Thyroid gland (tissue), 4 donors: Measurements from ENCODE around the gene ATP8A1. TPM values are rescaled to one million over a fixed set of nuclear protein-coding genes. Genes with fewer than 3 reads are reported as not detected.

Experiments
- DNase-seq, 2 donors: peaks; one replicate each; pipeline ENCODE4 v3.0.0-alpha.2; 2019
- H3K27ac ChIP-seq, 3 donors: fragments of 200-600 bp; sonication (generic); 1 replicate in 2 of 3; 2 replicates in 1 of 3; pipeline ENCODE4 v1.5.1; 2016 to 2019; ENCODE audit warnings: mild to moderate bottlenecking in 1 of 3, moderate library complexity in 1 of 3
- H3K27me3 ChIP-seq: fragments of 200-600 bp; sonication (generic); one replicate; pipeline ENCODE4 v1.5.1; 2019
- H3K36me3 ChIP-seq, 2 donors: fragments of 200-600 bp; sonication (generic); one replicate each; pipeline ENCODE4 v1.5.1; 2016 to 2019
- H3K4me1 ChIP-seq, 2 donors: fragments of 200-600 bp; sonication (generic); one replicate each; pipeline ENCODE4 v1.5.1; 2017 to 2019
- H3K4me3 ChIP-seq, 3 donors: fragments of 200-600 bp; sonication (generic); replicated peaks in 1 of 3; 1 replicate in 2 of 3; 2 replicates in 1 of 3; pipeline ENCODE4 v1.5.1; 2016; ENCODE audit warnings: mild to moderate bottlenecking in 1 of 3
- H3K9me3 ChIP-seq: fragments of 200-600 bp; sonication (generic); one replicate; pipeline ENCODE4 v1.5.1; 2017
- CTCF ChIP-seq, 6 experiments: fragments of 200-600 bp in 3 of 6; fragments of 450-650 bp in 3 of 6; sonication (generic) in 3 of 6; IDR thresholded peaks; one replicate each; pipeline ENCODE4 v1.5.1; 2016 to 2019; ENCODE audit warnings: antibody characterized with exemption in 6 of 6, mild to moderate bottlenecking in 2 of 6, inconsistent platforms in 1 of 6, moderate library complexity in 1 of 6
- POLR2A ChIP-seq, 2 donors: fragments of 450-650 bp; IDR thresholded peaks; one replicate each; pipeline ENCODE4 v1.6.1; 2017; ENCODE audit warnings: antibody characterized with exemption in 2 of 2, mild to moderate bottlenecking in 2 of 2, moderate library complexity in 1 of 2
- WGBS, 2 donors: methylation state at CpG; one replicate each; pipeline ENCODE4 v1.1.5; 2017; 5-methylcytosine and 5-hydroxymethylcytosine counted together
- intact Hi-C: fragments of 100-400 bp; cut with DNase I; formaldehyde crosslinking; loops from one replicate; pipeline ENCODE4 v1.15.1; 2023
- total RNA-seq, 4 donors: library from RNA; depleted of rRNA; stranded (reverse); fragments of >200 nt; gene quantifications; one replicate each; pipeline ENCODE4 v1.2.3, GENCODE V29; 2016

The ATP8A1 gene
- total RNA-seq, 4 donors from 2014 or later, result 191 to 274 (median 245) TPM

GRCh38 chr4:42531341-42532030 is 125.4 kb downstream of the ATP8A1 start:
- TF ChIP-seq POLR2A (IDR thresholded peaks at IDR 0.05), result no peak
- TF ChIP-seq CTCF (IDR thresholded peaks at IDR 0.05), result no peak
- 91 to 93% methylated on average over 4 of the region's 4 CpGs for WGBS, 2 donors
- intact Hi-C loops, result no loop called here
- Histone ChIP-seq H3K27ac (no peak overlapping the region), H3K4me3 (no peak overlapping the region), H3K4me1 (peaks cover 0 to 7% of the 10 kb centered on the region in 2 donors), H3K36me3 (peaks cover 7 to 10% of the 10 kb centered on the region in 2 donors), H3K9me3 (no peaks in the 10 kb centered on the region), H3K27me3 (no peaks in the 10 kb centered on the region)
- no peak for DNase-seq

GRCh38 chr4:42523066-42523718 is 133.7 kb downstream of the ATP8A1 start:
- no peaks in the 10 kb centered on the region for H3K27me3 ChIP-seq
- peaks cover 20 to 27% of the 10 kb centered on the region in 2 donors for H3K36me3 ChIP-seq
- DNase-seq, result no peak
- no peak for TF ChIP-seq CTCF (IDR thresholded peaks at IDR 0.05)
- TF ChIP-seq POLR2A (IDR thresholded peaks at IDR 0.05), result no peak
- WGBS, 2 donors, result 79 to 87% methylated on average over 3 of the region's 3 CpGs
- no peak overlapping the region for H3K27ac ChIP-seq
- no peaks in the 10 kb centered on the region for H3K9me3 ChIP-seq
- no peak overlapping the region for H3K4me3 ChIP-seq
- no peaks in the 10 kb centered on the region for H3K4me1 ChIP-seq
- intact Hi-C loops, result loop anchor here (5.0 to 10.0 kb wide), 2 partner anchors 151 to 238 kb away; no protein-coding TSS in a partner anchor

GRCh38 chr4:42519803-42520417 is 137.0 kb downstream of the ATP8A1 start:
- Histone ChIP-seq H3K4me3 (no peak overlapping the region), H3K9me3 (no peaks in the 10 kb centered on the region), H3K4me1 (no peaks in the 10 kb centered on the region), H3K27ac (no peak overlapping the region), H3K27me3 (no peaks in the 10 kb centered on the region), H3K36me3 (peaks cover 20 to 27% of the 10 kb centered on the region in 2 donors)
- WGBS, 2 donors, result 22 to 26% methylated on average over 3 of the region's 3 CpGs
- peak; percentile 27 to 39 for DNase-seq
- intact Hi-C loops, result loop anchor here (5.0 to 10.0 kb wide), 2 partner anchors 148 to 235 kb away; no protein-coding TSS in a partner anchor
- TF ChIP-seq CTCF (IDR thresholded peaks at IDR 0.05) (peak in 5 of 6 experiments; percentile 28 to 73 (median 66)), POLR2A (IDR thresholded peaks at IDR 0.05) (no peak)

- TF ChIP-seq CTCF (IDR thresholded peaks at IDR 0.05) (no peak), POLR2A (IDR thresholded peaks at IDR 0.05) (no peak)
- no peak for DNase-seq
- Histone ChIP-seq H3K4me3 (no peak overlapping the region), H3K27ac (no peak overlapping the region), H3K4me1 (no peaks in the 10 kb centered on the region), H3K27me3 (no peaks in the 10 kb centered on the region), H3K36me3 (peaks cover 0 to 9% of the 10 kb centered on the region in 2 donors), H3K9me3 (no peaks in the 10 kb centered on the region)
- WGBS, 2 donors, result 77 to 85% methylated on average over 5 of the region's 5 CpGs
- intact Hi-C loops, result no loop called here
These were observed 141.6 kb downstream of the ATP8A1 start for GRCh38 chr4:42515156-42515884.
